HEK293T (cell line): ENCODE data around the gene EXD1.

Experiments used
- BHLHE40 ChIP-seq: fragments of 450-650 bp; IDR thresholded peaks from 2 replicates; pipeline ENCODE4 v1.6.1; 2016; ENCODE audit warnings: mild to moderate bottlenecking, moderate library complexity, borderline replicate concordance
- ELF4 ChIP-seq: fragments of 450-650 bp; IDR thresholded peaks from 2 replicates; pipeline ENCODE4 v1.6.1; 2017; ENCODE audit warnings: antibody characterized with exemption
- FOXM1 ChIP-seq: fragments of 450-650 bp; IDR thresholded peaks from 2 replicates; pipeline ENCODE4 v1.6.1; 2017; ENCODE audit warnings: mild to moderate bottlenecking, borderline replicate concordance
- HDGF ChIP-seq: fragments of 450-650 bp; IDR thresholded peaks from 2 replicates; pipeline ENCODE4 v1.6.1; 2017; ENCODE audit warnings: antibody characterized with exemption, borderline replicate concordance
- LEF1 ChIP-seq: fragments of 450-650 bp; IDR thresholded peaks from 2 replicates; pipeline ENCODE4 v1.6.1; 2017; ENCODE audit warnings: mild to moderate bottlenecking, borderline replicate concordance
- NFRKB ChIP-seq: fragments of 450-650 bp; IDR thresholded peaks from 2 replicates; pipeline ENCODE4 v1.6.1; 2016; ENCODE audit warnings: mild to moderate bottlenecking, moderate library complexity
- PKNOX1 ChIP-seq: fragments of 450-650 bp; IDR thresholded peaks from 2 replicates; pipeline ENCODE4 v1.6.1; 2016
- SP1 ChIP-seq: fragments of 450-650 bp; IDR thresholded peaks from 2 replicates; pipeline ENCODE4 v1.6.1; 2017
- SUZ12 ChIP-seq: fragments of 450-650 bp; IDR thresholded peaks from 2 replicates; pipeline ENCODE4 v1.6.1; 2016; ENCODE audit warnings: mild to moderate bottlenecking

- TF ChIP-seq LEF1 = no peak
- TF ChIP-seq NFRKB = no peak
- TF ChIP-seq HDGF = no peak
- TF ChIP-seq BHLHE40 = no peak
- TF ChIP-seq ELF4 = no peak
- no peak for TF ChIP-seq SUZ12
- TF ChIP-seq FOXM1 = no peak
- no peak for TF ChIP-seq SP1
- no peak for TF ChIP-seq PKNOX1
Observed at GRCh38 chr15:41276831-41277230, 46.3 kb upstream of the EXD1 start.
